NCI-H1092 (cell line): Measurements from ENCODE around the gene PRPF38A.

Experiments used
- DNase-seq: peaks from one replicate; lab custom pipeline; 2025; lab: John Stamatoyannopoulos, UW

Gene PRPF38A

GRCh38 chr1:52461821-52462220 lies 57.4 kb downstream of the PRPF38A start:
- no peak for DNase-seq

GRCh38 chr1:52463891-52464290 lies 59.5 kb downstream of the PRPF38A start:
- no peak for DNase-seq

- no peak for DNase-seq
Measured at GRCh38 chr1:52469108-52469507, 64.7 kb downstream of the PRPF38A start.
